Motor neuron (in vitro differentiated cells): ENCODE data around the gene POLR3B. TPM values are rescaled to one million over a fixed set of nuclear protein-coding genes. Genes with fewer than 3 reads are reported as not detected.

Experiments used
- ATAC-seq, 8 experiments: fragments of 200-7000 bp; cut with Tn5 transposase; replicated peaks in 6 of 8; 2 replicates each; pipeline ENCODE4 v1.8.0; 2021; ENCODE audit warnings: mild to moderate bottlenecking in 8 of 8, moderate library complexity in 8 of 8
- H3K27ac ChIP-seq, 2 donors: fragments of 250-450 bp; sonication (Bioruptor Pico); 2 replicates each; pipeline ENCODE4 v1.9.0; 2021; ENCODE audit warnings: antibody characterized with exemption in 2 of 2, mild to moderate bottlenecking in 2 of 2, moderate library complexity in 1 of 2
- H3K4me1 ChIP-seq, 2 donors: fragments of 250-450 bp; sonication (Bioruptor Pico); replicated peaks in 1 of 2; 2 replicates each; pipeline ENCODE4 v1.6.1; 2021; ENCODE audit warnings: antibody characterized with exemption in 2 of 2, mild to moderate bottlenecking in 2 of 2, moderate library complexity in 1 of 2
- H3K4me3 ChIP-seq, 5 donors: fragments of 250-450 bp; sonication (Bioruptor Pico); 2 replicates each; pipeline ENCODE4 v1.9.0; 2021; ENCODE audit warnings: antibody characterized with exemption in 5 of 5, mild to moderate bottlenecking in 5 of 5, moderate library complexity in 4 of 5
- WGBS, 10 experiments: fragments of 450-650 bp; shearing (Covaris generic); methylation state at CpG; one replicate each; pipeline ENCODE4 v1.0.0; 2022; 5-methylcytosine and 5-hydroxymethylcytosine counted together
- in situ Hi-C, 9 experiments: fragments of 400-800 bp; cut with MboI; loops; one replicate each; pipeline ENCODE4 v1.15.0; 2021; ENCODE audit warnings: low sequenced_read_pairs in 9 of 9, low pct_unique_long_range_greater_than_20kb in 2 of 9; ENCODE audit not compliant: unreplicated experiment in 9 of 9
- total RNA-seq, 8 experiments: library from RNA; unstranded; fragments of 300-600 nt; gene quantifications; 2 replicates each; pipeline versions ENCODE4 v1.2.3 to v1.2.4, GENCODE V29; 2022

The POLR3B gene
- total RNA-seq, 8 experiments from 2014 or later, result 6.8 to 19.4 (median 13.2) TPM

DNA sequence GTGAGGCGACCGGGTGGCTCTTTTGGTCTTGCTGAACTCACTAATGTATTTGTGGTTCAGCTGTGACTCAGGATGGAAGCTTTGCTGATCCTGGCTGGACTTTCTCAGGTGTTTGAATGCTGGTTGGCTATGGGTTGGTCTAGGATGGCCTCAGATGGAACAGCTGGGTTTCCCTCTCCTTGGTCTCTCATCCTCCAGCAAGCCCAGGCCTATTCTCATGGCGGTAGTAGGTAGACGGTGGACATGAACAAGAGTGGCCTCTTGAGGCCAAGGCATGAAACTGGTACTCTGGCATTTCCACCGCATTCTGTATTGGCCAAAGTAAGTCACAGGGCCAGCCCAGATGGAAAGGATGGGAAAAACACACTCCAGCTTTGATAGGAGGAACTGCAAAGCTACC is 11.8 kb upstream of the POLR3B start:
- 17 to 87% (median 76%) methylated on average over 1 to 5 of the region's 5 CpGs; no CpG with 5 or more reads in 1 of the 10 experiments for WGBS, 10 experiments
- Histone ChIP-seq H3K27ac (no peak overlapping the region), H3K4me3 (no peak overlapping the region), H3K4me1 (peaks cover 0 to 8% of the 10 kb centered on the region in 2 donors)
- peak in 6 of 8 experiments; percentile 9 to 81 (median 54) for ATAC-seq
- in situ Hi-C loops, result loop anchor here in 1 of 9 experiments (25.0 kb wide), 1 partner anchor 108 kb away; the partner anchor contains the start of gene CKAP4

DNA sequence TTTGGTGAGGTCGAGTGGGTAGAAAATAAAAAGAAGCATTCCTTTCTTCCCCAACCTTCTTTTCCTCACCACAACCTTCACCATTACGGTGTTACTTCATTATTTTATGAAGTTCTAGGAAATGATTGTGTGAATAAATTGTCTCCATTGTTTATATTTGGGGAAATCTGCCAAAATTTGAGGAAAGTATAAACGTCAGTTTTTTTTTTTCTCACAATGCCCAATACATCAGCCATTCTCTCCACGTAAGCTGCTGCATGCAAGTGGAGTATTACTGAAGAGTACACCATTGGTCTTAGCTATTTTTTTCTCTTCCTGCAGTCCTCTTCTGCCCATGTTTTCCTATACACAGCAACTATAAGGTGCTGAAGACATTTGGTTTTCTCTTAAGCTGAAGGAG is 9.1 kb upstream of the POLR3B start:
- no peak for ATAC-seq
- Histone ChIP-seq H3K4me1 (no peaks in the 10 kb centered on the region), H3K27ac (no peak overlapping the region), H3K4me3 (no peak overlapping the region)
- in situ Hi-C loops, result loop anchor here in 1 of 9 experiments (25.0 kb wide), 1 partner anchor 111 kb away; the partner anchor contains the start of gene CKAP4
- WGBS, 10 experiments, result 0 to 100% (median 67%) methylated on average over 1 to 4 of the region's 4 CpGs

DNA sequence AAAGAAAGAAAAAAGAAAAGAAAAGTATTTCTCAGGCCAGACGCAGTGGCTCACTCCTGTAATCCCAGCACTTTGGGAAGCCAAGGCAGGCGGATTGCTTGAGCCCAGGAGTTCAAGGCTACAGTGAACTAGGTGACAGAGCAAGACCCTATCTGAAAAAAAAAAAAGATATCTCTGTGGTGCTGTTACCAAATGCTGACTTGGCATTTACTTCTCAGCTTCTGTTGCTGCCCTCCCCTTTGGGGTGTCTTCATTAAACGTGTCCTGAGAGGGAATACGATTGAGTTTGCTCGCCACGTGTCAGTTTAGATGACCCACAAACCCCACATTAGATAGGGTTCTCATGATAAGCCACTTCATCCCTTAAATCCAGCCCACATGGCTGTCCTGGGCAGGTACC is 4.4 kb upstream of the POLR3B start:
- Histone ChIP-seq H3K4me1 (peaks cover 0 to 4% of the 10 kb centered on the region in 2 donors), H3K27ac (no peak overlapping the region), H3K4me3 (no peak overlapping the region)
- in situ Hi-C loops, result loop anchor here in 2 of 9 experiments (25.0 kb wide), 1 partner anchor 559 kb away; no protein-coding TSS in a partner anchor
- 60 to 100% (median 82%) methylated on average over 1 to 6 of the region's 6 CpGs; no CpG with 5 or more reads in 3 of the 10 experiments for WGBS, 10 experiments
- no peak for ATAC-seq

DNA sequence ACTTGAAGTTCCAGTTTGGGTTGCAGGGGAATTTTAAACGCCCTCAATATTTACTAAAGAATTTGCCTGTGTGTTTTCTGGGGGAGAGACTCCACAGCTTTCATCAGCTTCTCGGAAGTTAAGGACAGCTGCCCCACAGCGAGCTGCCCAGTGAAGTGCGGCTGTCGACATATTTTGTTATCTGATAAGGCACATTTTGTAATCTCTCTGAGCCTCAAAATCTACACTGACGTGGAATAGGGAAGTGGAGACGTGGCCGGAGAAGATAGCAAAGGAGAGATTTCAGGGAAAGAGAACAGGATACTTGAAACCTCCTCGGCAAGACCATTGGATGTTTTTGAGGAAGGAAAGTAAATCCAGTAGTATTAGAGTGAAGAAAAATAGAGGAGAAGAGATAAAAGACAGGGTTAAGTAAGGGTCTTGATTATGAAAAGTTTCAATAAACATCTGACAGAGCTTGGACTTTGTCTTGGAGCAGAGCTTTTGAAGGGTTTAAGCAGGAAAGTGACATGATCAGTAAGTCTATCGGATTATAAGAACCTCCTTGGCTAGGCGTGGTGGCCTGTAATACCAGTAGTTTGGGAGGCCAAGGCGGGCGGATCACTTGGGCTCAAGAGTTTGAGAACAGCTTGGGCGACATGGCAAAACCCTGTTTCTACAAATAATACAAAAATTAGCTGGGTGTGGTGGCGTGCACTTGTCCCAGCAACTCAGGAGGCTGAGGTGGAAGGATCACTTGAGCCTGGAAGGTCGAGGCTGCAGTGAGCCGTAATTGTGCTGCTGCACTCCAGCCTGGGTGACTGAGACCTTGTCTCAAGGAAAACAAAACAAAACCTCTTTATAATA is 1.1 kb downstream of the POLR3B start:
- H3K4me3 ChIP-seq, result peak overlapping the region; percentile 62 to 95 (median 76)
- peak overlapping the region; percentile 95 for H3K27ac ChIP-seq
- peaks cover 3 to 4% of the 10 kb centered on the region in 2 donors for H3K4me1 ChIP-seq
- in situ Hi-C loops, result loop anchor here in 2 of 9 experiments (25.0 kb wide), 1 partner anchor 554 kb away; no protein-coding TSS in a partner anchor
- whole genome bisulfite sequencing, 10 experiments, result 5 to 79% (median 22%) methylated on average over 5 to 17 of the region's 17 CpGs
- ATAC-seq, result peak; percentile 1 to 19 (median 4)

DNA sequence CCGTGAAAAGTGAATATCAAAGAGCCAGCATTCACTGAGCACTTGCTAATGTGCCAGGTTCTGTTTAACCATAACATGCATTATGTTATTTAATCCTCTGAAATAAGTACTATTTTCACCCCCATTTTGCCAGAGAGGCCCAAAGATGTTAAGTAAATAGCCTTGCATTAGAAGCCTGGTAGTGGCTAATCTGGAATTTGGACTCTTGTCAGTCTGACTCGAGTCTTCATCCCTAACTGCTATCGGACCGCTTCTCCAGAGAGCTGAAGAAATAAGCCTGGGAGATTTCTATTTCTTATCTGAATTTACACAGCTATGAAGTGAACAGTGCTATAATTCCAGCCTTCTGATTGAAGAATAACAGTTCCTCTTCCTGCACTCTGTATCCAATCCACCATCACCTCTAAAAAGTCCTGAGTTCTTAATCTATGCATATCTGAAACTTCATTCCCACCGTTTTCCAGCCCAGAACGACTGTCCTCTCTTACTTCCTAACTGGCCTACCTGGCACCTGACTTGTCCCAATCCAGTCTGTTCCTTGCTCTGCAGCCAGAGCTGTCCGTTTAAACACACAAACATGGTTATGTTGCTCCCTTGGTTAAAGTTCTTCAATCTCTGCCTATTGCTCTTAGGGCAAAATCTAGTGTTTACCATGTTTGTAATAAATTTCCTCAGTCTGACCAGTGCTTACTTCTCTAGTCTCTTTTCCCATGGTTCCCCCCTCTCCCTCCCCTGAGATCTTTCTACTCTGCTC is 2.3 kb downstream of the POLR3B start:
- 33 to 100% (median 72%) methylated on average over 1 to 7 of the region's 7 CpGs for WGBS, 10 experiments
- Histone ChIP-seq H3K4me3 (no peak overlapping the region), H3K4me1 (peaks cover 3 to 4% of the 10 kb centered on the region in 2 donors), H3K27ac (no peak overlapping the region)
- in situ Hi-C loops, result loop anchor here in 2 of 9 experiments (25.0 kb wide), 1 partner anchor 552 kb away; no protein-coding TSS in a partner anchor
- no peak for ATAC-seq

DNA sequence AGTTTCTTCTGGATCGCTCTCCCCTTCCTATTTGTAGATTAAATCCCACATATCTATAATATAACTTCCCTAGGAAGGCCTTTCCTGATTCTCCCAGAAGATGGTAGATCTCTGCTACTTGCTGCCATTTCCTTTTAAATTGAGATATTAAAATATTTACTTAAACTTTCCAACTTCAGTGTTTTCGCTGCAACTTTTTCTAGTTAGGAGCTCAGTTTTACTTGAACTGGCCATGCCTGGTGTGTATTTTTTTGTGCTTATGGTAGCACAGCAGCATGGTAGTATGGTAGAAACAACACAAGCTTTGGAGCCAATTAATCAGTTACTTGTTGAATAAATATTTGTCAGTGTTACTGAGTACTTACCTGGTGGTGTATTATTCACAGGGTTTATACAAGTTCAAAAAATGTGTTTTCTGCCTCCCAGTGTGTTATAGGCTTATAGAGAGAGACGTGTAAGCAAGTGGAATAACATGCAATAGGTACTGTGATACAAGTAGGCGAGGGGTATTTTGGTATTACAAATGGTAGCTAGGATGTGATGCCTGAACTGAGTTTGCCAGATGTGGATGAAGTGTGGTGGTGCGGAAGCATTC is 2.9 kb downstream of the POLR3B start:
- H3K4me1 ChIP-seq, result peaks cover 3 to 4% of the 10 kb centered on the region in 2 donors
- no peak overlapping the region for H3K4me3 ChIP-seq
- no peak for ATAC-seq
- WGBS, 10 experiments, result 76 to 100% (median 100%) methylated on average over 1 to 5 of the region's 5 CpGs; no CpG with 5 or more reads in 1 of the 10 experiments
- in situ Hi-C loops, result loop anchor here in 2 of 9 experiments (25.0 kb wide), 1 partner anchor 552 kb away; no protein-coding TSS in a partner anchor
- no peak overlapping the region for H3K27ac ChIP-seq

DNA sequence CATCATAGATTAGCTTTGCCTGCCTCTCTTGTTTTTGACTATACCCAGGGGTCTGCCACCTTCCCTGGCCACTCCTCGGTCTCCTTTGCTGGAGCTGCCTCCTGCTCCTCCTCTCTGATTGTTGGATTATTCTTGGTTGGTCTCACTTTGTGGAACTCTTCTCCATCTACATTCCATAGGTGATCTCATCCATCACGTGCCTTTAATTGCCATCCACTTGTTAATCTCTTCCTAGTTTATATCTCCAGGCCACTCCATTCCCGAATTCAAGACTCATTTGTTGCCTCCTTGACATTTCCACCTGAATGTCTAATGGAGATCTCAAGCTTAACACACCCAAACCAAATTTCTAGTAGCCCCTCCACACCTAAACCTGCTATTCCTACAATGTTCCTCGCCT is 5.4 kb downstream of the POLR3B start:
- Histone ChIP-seq H3K4me3 (no peak overlapping the region), H3K4me1 (peaks cover 0 to 3% of the 10 kb centered on the region in 2 donors), H3K27ac (no peak overlapping the region)
- in situ Hi-C loops, result loop anchor here in 2 of 9 experiments (25.0 kb wide), 1 partner anchor 549 kb away; no protein-coding TSS in a partner anchor
- 75 to 100% (median 90%) methylated on average over 1 to 4 of the region's 4 CpGs for WGBS, 10 experiments
- no peak for ATAC-seq

DNA sequence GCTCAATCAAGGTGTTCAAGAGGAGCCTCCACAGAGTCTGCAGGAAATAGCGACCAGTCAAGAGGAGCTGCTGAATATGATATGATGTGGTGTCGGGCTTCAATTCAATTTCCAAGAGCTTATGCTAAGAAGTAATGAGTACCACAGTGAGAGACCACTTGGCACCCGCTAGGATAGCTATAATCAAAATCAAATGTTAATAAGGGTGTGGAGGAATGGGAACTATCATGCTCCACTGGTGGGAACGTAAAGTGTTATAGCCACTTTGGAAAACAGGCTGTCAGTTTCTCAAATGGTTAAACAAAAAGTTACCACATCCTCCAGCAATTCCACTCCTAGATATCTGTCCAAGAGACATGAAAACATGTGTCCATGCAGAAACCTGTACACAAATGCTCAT is 6.7 kb downstream of the POLR3B start:
- no peaks in the 10 kb centered on the region for H3K4me1 ChIP-seq
- H3K27ac ChIP-seq, result no peak overlapping the region
- no peak for ATAC-seq
- WGBS, 10 experiments, result 33 to 100% (median 94%) methylated on average over 1 to 4 of the region's 4 CpGs; no CpG with 5 or more reads in 1 of the 10 experiments
- no peak overlapping the region for H3K4me3 ChIP-seq
- in situ Hi-C loops, result loop anchor here in 2 of 9 experiments (25.0 kb wide), 1 partner anchor 548 kb away; no protein-coding TSS in a partner anchor

DNA sequence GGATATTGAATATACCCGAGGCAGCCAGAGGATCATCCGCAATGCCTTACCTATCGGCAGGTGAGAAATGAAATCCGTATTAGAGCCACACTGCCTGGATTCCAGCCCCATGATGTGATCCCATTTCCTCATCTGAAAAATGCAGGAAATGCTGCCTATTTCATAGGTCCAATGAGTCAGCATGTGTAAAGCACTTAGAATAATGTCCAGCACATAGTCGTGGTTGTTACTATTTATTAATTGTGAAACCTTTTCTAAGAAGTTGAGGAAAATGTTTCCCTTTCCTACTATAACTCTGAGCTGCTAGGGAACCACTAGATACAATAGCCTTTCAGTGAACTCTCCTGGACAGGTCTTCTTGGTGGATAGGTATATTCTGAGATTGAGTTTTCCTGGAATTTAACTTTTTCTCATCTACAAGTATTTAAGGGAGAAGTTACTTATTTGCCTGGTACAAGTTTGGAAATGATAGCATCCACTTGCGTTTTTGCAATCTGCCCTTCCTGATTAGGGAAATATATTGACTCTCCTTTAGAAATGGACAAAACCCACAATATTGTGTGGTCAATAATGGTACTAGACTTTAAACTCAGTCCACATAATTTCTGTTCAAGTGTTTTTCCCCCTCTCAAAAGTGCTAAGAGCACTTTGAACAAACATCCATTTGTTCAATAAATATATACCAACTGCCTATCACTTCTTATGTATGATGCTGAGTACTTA is 12.2 kb downstream of the POLR3B start:
- H3K4me1 ChIP-seq, result no peaks in the 10 kb centered on the region
- no peak overlapping the region for H3K27ac ChIP-seq
- in situ Hi-C loops, result loop anchor here in 2 of 9 experiments (25.0 kb wide), 1 partner anchor 543 kb away; no protein-coding TSS in a partner anchor
- ATAC-seq, result peak in 2 of 8 experiments; percentile 80 to 94
- no peak overlapping the region for H3K4me3 ChIP-seq
- WGBS, 10 experiments, result 0 to 100% (median 85%) methylated on average over 1 to 6 of the region's 6 CpGs; no CpG with 5 or more reads in 2 of the 10 experiments

DNA sequence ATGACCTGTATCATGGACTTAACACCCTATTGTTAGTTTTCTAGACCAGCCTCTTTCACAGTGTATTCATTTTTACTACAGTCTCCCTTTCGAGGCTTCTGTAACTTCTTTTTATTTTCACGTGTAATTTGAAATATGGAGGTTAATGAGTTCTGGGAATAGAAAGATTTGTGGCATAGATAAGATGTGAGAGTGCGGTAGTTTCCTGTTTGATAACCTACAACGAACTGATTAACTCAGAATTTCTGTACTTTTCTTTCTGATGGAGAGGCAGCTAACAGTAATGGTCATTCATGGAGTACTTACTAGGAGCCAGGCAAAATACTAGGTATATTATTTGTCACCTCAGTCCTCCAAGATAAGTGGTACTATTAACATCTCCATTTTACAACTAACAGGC is 21.2 kb downstream of the POLR3B start:
- Histone ChIP-seq H3K4me1 (no peaks in the 10 kb centered on the region), H3K4me3 (no peak overlapping the region), H3K27ac (no peak overlapping the region)
- 72 to 100% (median 96%) methylated on average over 3 to 4 of the region's 4 CpGs; no CpG with 5 or more reads in 2 of the 10 experiments for WGBS, 10 experiments
- ATAC-seq, result no peak
- in situ Hi-C loops, result loop anchor here in 6 of 9 experiments (25.0 kb wide), 3 partner anchors 209 to 534 kb away; partner anchors contain the start of gene RFX4 (in 1 of the 6)

DNA sequence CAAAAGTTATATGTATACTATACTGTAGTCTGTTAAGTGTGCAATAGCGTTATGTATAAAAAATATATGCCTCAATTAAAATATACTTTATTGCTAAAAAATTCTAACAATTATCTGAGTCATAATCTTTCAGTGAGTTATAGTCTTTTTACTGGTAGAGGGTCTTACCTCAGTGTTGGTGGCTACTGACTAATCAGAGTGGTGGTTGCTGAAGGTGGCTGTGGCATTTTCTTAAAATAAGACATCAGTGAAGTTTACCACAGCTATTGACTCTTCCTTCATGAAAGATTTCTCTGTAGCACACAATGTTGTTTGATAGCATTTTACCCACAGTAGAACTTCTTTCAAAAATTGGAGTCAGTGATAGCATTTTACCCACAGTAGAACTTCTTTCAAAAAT is 23.4 kb downstream of the POLR3B start:
- no peak for ATAC-seq
- in situ Hi-C loops, result loop anchor here in 7 of 9 experiments (10.0 to 25.0 kb wide), 5 partner anchors 206 to 544 kb away; partner anchors contain the start of gene RFX4 (in 1 of the 7)
- H3K4me1 ChIP-seq, result no peaks in the 10 kb centered on the region
- no peak overlapping the region for H3K4me3 ChIP-seq
- WGBS, 10 experiments, result 80 to 100% (median 100%) methylated on average over 1 of the region's 1 CpG; no CpG with 5 or more reads in 1 of the 10 experiments
- no peak overlapping the region for H3K27ac ChIP-seq
